ENCODE measurements around the gene KPNA6. TPM values are rescaled to one million over a fixed set of nuclear protein-coding genes. Genes with fewer than 3 reads are reported as not detected.

Gene KPNA6
- total and polyA plus RNA-seq, 2 of the 4 experiments (the other 2 are of a cell fraction) = 27.0 to 50.7 TPM

- Histone ChIP-seq H4K5ac (ENCODE audit: low read depth, low read length) (no peak overlapping the region), H2BK120ac (ENCODE audit: low read depth, low read length) (no peak overlapping the region), H3K9me1 (ENCODE audit: insufficient read depth, low read length) (peaks cover 16% of the 10 kb centered on the region; the same call in 1 of the 2 replicates), H3K4me3 (ENCODE audit: insufficient read depth, low read depth, low read length) (no peak overlapping the region), H3K4me2 (ENCODE audit: low read depth, low read length) (peak overlapping the region; percentile 60; the same call in 1 of the 2 replicates), H3K9me3 (ENCODE audit: control insufficient read depth, insufficient read depth, low read length) (no peaks in the 10 kb centered on the region), H3K27ac (ENCODE audit: insufficient read depth, low read length) (peak overlapping the region; percentile 78; the same call in 1 of the 2 replicates), H2BK5ac (ENCODE audit: low read depth, low read length, poor library complexity, severe bottlenecking) (peak overlapping the region; percentile 80), H4K20me1 (ENCODE audit: insufficient read depth, low read length) (0 out of 2 replicates have a peak, but pooled peaks cover 8% of the 10 kb centered on the region), H4K8ac (ENCODE audit: low read depth in 2 of 2, low read length in 2 of 2) (no peak overlapping the region), H2BK15ac (ENCODE audit: low read depth, low read length) (no peak overlapping the region), H2AFZ (replicated peaks; ENCODE audit: low read length, poor library complexity) (peak overlapping the region; percentile 58), H2AK5ac (ENCODE audit: low read depth, low read length) (peak overlapping the region; percentile 36), H2BK20ac (ENCODE audit: low read depth, low read length) (no peak overlapping the region), H3K56ac (ENCODE audit: extremely low read depth, insufficient read depth, low read length) (no peak overlapping the region), H3K4me1 (ENCODE audit: control insufficient read depth, insufficient read depth, low read length) (peaks cover 31% of the 10 kb centered on the region), H2AK9ac (replicated peaks; ENCODE audit: low read depth, low read length, poor library complexity) (peak overlapping the region; percentile 92), H3K36me3 (ENCODE audit: control insufficient read depth, insufficient read depth, low read length) (peaks cover 41% of the 10 kb centered on the region), H4K91ac (ENCODE audit: insufficient read depth, low read depth, low read length) (no peak overlapping the region), H3K14ac (replicated peaks; ENCODE audit: low read depth, low read length) (0 out of 2 replicates have a peak overlapping the region, but pooled peaks have one; percentile 75), H3K9ac (ENCODE audit: low read depth, low read length) (0 out of 2 replicates have a peak overlapping the region, but pooled peaks have one; percentile 72), H3K79me1 (ENCODE audit: low read depth in 1 of 2, low read length in 2 of 2) (peaks cover 5 to 54% of the 10 kb centered on the region in 2 experiments; a peak in 2 of 4 replicates), H3K27me3 (ENCODE audit: control insufficient read depth, insufficient read depth, low read length) (no peaks in the 10 kb centered on the region), H3K23ac (ENCODE audit: low read depth, low read length) (no peak overlapping the region), H3K18ac (ENCODE audit: low read depth, low read length) (no peak overlapping the region), H3K4ac (ENCODE audit: low read depth, low read length) (no peak overlapping the region; the same call in 1 of the 2 replicates)
- DNase-seq = no peak
- dilution Hi-C loops (cut with HindIII; ENCODE audit: low sequenced_read_pairs, unreplicated experiment) (no loop called here), in situ Hi-C loops (cut with MboI; ENCODE audit: low sequenced_read_pairs) (no loop called here), intact Hi-C loops (cut with micrococcal nuclease) (no loop called here)
- ATAC-seq (ENCODE audit: low read depth) = no peak
- BruUV-seq (replicated peaks) = no TSS peak
- WGBS, 2 experiments (ENCODE audit: extremely low coverage in 2 of 2, insufficient read length in 1 of 2) = no CpG with 5 or more reads among the region's 4 CpGs
- ChIA-PET CTCF (interaction anchor here (0.9 kb wide), 1 partner anchor 184 kb away, joined by 3 read pairs; no protein-coding TSS in a partner anchor), POLR2A (ENCODE audit: unreplicated experiment) (no interaction called here)
- TF ChIP-seq CTCF (conservative IDR thresholded peaks at IDR 0.05; ENCODE audit: low read depth, low read length) (no peak), ELK1 (IDR thresholded peaks at IDR 0.05; ENCODE audit: borderline replicate concordance, low read depth, low read length) (no peak), CHD1 (IDR thresholded peaks at IDR 0.05; ENCODE audit: low read depth, low read length) (no peak), CEBPB (IDR thresholded peaks at IDR 0.05; ENCODE audit: low read depth, low read length) (no peak), SMC3 (IDR thresholded peaks at IDR 0.05; ENCODE audit: low read depth, low read length) (no peak), MAZ (IDR thresholded peaks at IDR 0.05; ENCODE audit: borderline replicate concordance, low read depth, low read length) (no peak), RCOR1 (IDR thresholded peaks at IDR 0.05; ENCODE audit: insufficient replicate concordance, low read length) (no peak), USF2 (IDR thresholded peaks at IDR 0.05; ENCODE audit: low read depth, low read length) (no peak), RFX5 (IDR thresholded peaks at IDR 0.05; ENCODE audit: low read depth, low read length) (no peak), MXI1 (IDR thresholded peaks at IDR 0.05; ENCODE audit: borderline replicate concordance, low read depth, low read length) (no peak)
These were observed 91.3 kb downstream of the KPNA6 start for GRCh38 chr1:32199043-32199716.

Data from IMR-90 (cell line).